Neural crest cell (in vitro differentiated cells): Measurements from ENCODE around the gene TRIM47. TPM values are rescaled to one million over a fixed set of nuclear protein-coding genes. Genes with fewer than 3 reads are reported as not detected.

Source experiments
- DNase-seq: peaks from one replicate; pipeline ENCODE4 v3.0.0; 2021; ENCODE audit warnings: low read depth, mixed read lengths, low spot score
- H3K27ac Mint-ChIP-seq: one replicate; pipeline ENCODE4 v1.8.0; 2021; ENCODE audit warnings: mild to moderate bottlenecking, mixed read lengths; ENCODE audit not compliant: unreplicated experiment
- H3K27me3 Mint-ChIP-seq: 2 replicates; pipeline ENCODE4 v1.8.0; 2021; ENCODE audit warnings: low read depth, mild to moderate bottlenecking, mixed read lengths
- H3K36me3 Mint-ChIP-seq: 2 replicates; pipeline ENCODE4 v1.8.0; 2021; ENCODE audit warnings: low read depth, mild to moderate bottlenecking, mixed read lengths
- H3K4me1 Mint-ChIP-seq: 2 replicates; pipeline ENCODE4 v1.8.0; 2021; ENCODE audit warnings: mixed read lengths
- H3K4me3 Mint-ChIP-seq: one replicate; pipeline ENCODE4 v1.8.0; 2021; ENCODE audit warnings: mild to moderate bottlenecking, mixed read lengths
- H3K9me3 Mint-ChIP-seq: 2 replicates; pipeline ENCODE4 v1.8.0; 2021; ENCODE audit warnings: mixed read lengths
- CTCF ChIP-seq: fragments of 200-600 bp; sonication (generic); conservative IDR thresholded peaks from 2 replicates; pipeline ENCODE4 v1.5.0; 2021; ENCODE audit warnings: antibody characterized with exemption, mild to moderate bottlenecking
- total RNA-seq: library from RNA; stranded (reverse); gene quantifications from 2 replicates; pipeline ENCODE4 v1.2.1, GENCODE V29; 2021

TRIM47 gene
- total RNA-seq, 1 donor from 2014 or later: 0.91 TPM

- peak overlapping the region; percentile 49 for H3K4me3 Mint-ChIP-seq
- no peaks in the 10 kb centered on the region for H3K27me3 Mint-ChIP-seq
- TF ChIP-seq CTCF: no peak
- peaks cover 7% of the 10 kb centered on the region for H3K4me1 Mint-ChIP-seq
- H3K36me3 Mint-ChIP-seq: peaks cover 3% of the 10 kb centered on the region
- no peak for DNase-seq
- H3K9me3 Mint-ChIP-seq: no peaks in the 10 kb centered on the region
- H3K27ac Mint-ChIP-seq: peak overlapping the region; percentile 35
These were observed 27.3 kb downstream of the TRIM47 start for GRCh38 chr17:75850928-75851692.

- TF ChIP-seq CTCF: no peak
- no peak overlapping the region for H3K27ac Mint-ChIP-seq
- peaks cover 3% of the 10 kb centered on the region for H3K36me3 Mint-ChIP-seq
- H3K27me3 Mint-ChIP-seq: no peaks in the 10 kb centered on the region
- no peaks in the 10 kb centered on the region for H3K9me3 Mint-ChIP-seq
- no peak for DNase-seq
- peak overlapping the region; percentile 27 for H3K4me3 Mint-ChIP-seq
- peaks cover 16% of the 10 kb centered on the region for H3K4me1 Mint-ChIP-seq
These were observed 28.7 kb downstream of the TRIM47 start for GRCh38 chr17:75849724-75850123.

- peaks cover 3% of the 10 kb centered on the region for H3K36me3 Mint-ChIP-seq
- H3K27ac Mint-ChIP-seq: no peak overlapping the region
- peaks cover 12% of the 10 kb centered on the region for H3K4me1 Mint-ChIP-seq
- no peak for TF ChIP-seq CTCF
- DNase-seq: no peak
- no peaks in the 10 kb centered on the region for H3K9me3 Mint-ChIP-seq
- no peaks in the 10 kb centered on the region for H3K27me3 Mint-ChIP-seq
- H3K4me3 Mint-ChIP-seq: peak overlapping the region; percentile 27
These were observed 29.1 kb downstream of the TRIM47 start for GRCh38 chr17:75849279-75849646.

GRCh38 chr17:75848523-75849278, 29.7 kb downstream of the TRIM47 start:
- peak; percentile 73 for DNase-seq
- H3K4me1 Mint-ChIP-seq: peaks cover 9% of the 10 kb centered on the region
- no peaks in the 10 kb centered on the region for H3K27me3 Mint-ChIP-seq
- H3K27ac Mint-ChIP-seq: no peak overlapping the region
- H3K9me3 Mint-ChIP-seq: no peaks in the 10 kb centered on the region
- peaks cover 3% of the 10 kb centered on the region for H3K36me3 Mint-ChIP-seq
- peak; percentile 74 for TF ChIP-seq CTCF
- H3K4me3 Mint-ChIP-seq: no peak overlapping the region

GRCh38 chr17:75847614-75848522, 30.5 kb downstream of the TRIM47 start:
- Mint-ChIP-seq H3K27ac (no peak overlapping the region), H3K4me3 (no peak overlapping the region), H3K9me3 (no peaks in the 10 kb centered on the region), H3K36me3 (peaks cover 3% of the 10 kb centered on the region), H3K4me1 (peaks cover 9% of the 10 kb centered on the region), H3K27me3 (no peaks in the 10 kb centered on the region)
- DNase-seq: no peak
- no peak for TF ChIP-seq CTCF
